CD14-positive monocyte (primary cell): ENCODE measurements around the gene FXYD6. TPM values are rescaled to one million over a fixed set of nuclear protein-coding genes. Genes with fewer than 3 reads are reported as not detected.
"Not testable (repeated sequence)": the region's sequence is repeated elsewhere in the genome, so short reads cannot be mapped to it uniquely, and the experiment has no call there.

ENCODE experiments used
- DNase-seq, 3 donors: peaks; one replicate each; pipeline ENCODE4 v3.0.0-alpha.2; 2011 to 2022
- H2AFZ ChIP-seq: 2 replicates; pipeline ENCODE4 v1.6.0; 2012; ENCODE audit warnings: mild to moderate bottlenecking, low read depth, low read length, inconsistent platforms; ENCODE audit not compliant: insufficient read depth, poor library complexity, severe bottlenecking
- H3K27ac ChIP-seq, 2 donors: 1 replicate in 1 of 2; 2 replicates in 1 of 2; pipeline ENCODE4 v1.5.1; 2012 to 2013; ENCODE audit warnings: low read length in 2 of 2, control low read depth in 1 of 2, inconsistent platforms in 1 of 2, low read depth in 1 of 2, mild to moderate bottlenecking in 1 of 2
- H3K27me3 ChIP-seq, 2 donors: one replicate each; pipeline versions ENCODE4 v1.6.0 to v1.6.1; 2011 to 2013; ENCODE audit warnings: low read length in 2 of 2; ENCODE audit not compliant: control insufficient read depth in 2 of 2, insufficient read depth in 2 of 2
- H3K36me3 ChIP-seq, 2 donors: replicated peaks in 1 of 2; 1 replicate in 1 of 2; 2 replicates in 1 of 2; pipeline versions ENCODE4 v1.5.1 to v1.6.1; 2012 to 2013; ENCODE audit warnings: low read length in 2 of 2, control low read depth in 1 of 2, inconsistent platforms in 1 of 2, mild to moderate bottlenecking in 1 of 2; ENCODE audit not compliant: insufficient read depth in 2 of 2, control insufficient read depth in 1 of 2
- H3K4me1 ChIP-seq, 2 donors: 1 replicate in 1 of 2; 2 replicates in 1 of 2; pipeline versions ENCODE4 v1.5.1 to v1.6.1; 2012 to 2013; ENCODE audit warnings: low read length in 2 of 2, control low read depth in 1 of 2, inconsistent platforms in 1 of 2, mild to moderate bottlenecking in 1 of 2, moderate library complexity in 1 of 2; ENCODE audit not compliant: insufficient read depth in 2 of 2, control insufficient read depth in 1 of 2
- H3K4me2 ChIP-seq: replicated peaks from 2 replicates; pipeline ENCODE3; 2012; ENCODE audit warnings: low read length, moderate library complexity, mild to moderate bottlenecking; ENCODE audit not compliant: poor library complexity, severe bottlenecking; ENCODE audit errors: extremely low read depth
- H3K4me3 ChIP-seq, 3 experiments: fragments of 200-600 bp in 1 of 3; sonication (generic) in 1 of 3; replicated peaks in 1 of 3; 1 replicate in 2 of 3; 2 replicates in 1 of 3; pipeline ENCODE4 v1.5.1; 2011 to 2013; ENCODE audit warnings: low read length in 3 of 3, mild to moderate bottlenecking in 3 of 3, control low read depth in 2 of 3, low read depth in 2 of 3, inconsistent platforms in 1 of 3, moderate library complexity in 1 of 3
- H3K79me2 ChIP-seq: 2 replicates; pipeline ENCODE4 v1.6.0; 2012; ENCODE audit warnings: mild to moderate bottlenecking, control low read depth, inconsistent platforms, low read length, moderate library complexity; ENCODE audit not compliant: insufficient read depth
- H3K9ac ChIP-seq: 2 replicates; pipeline ENCODE4 v1.6.0; 2017; ENCODE audit warnings: low read length, mild to moderate bottlenecking; ENCODE audit not compliant: insufficient read depth, poor library complexity, severe bottlenecking
- H3K9me3 ChIP-seq, 2 donors: replicated peaks in 1 of 2; 1 replicate in 1 of 2; 2 replicates in 1 of 2; pipeline versions ENCODE4 v1.5.1 to v1.6.1; 2012 to 2013; ENCODE audit warnings: low read length in 2 of 2, control low read depth in 1 of 2; ENCODE audit not compliant: control insufficient read depth in 1 of 2, insufficient read depth in 1 of 2
- H4K20me1 ChIP-seq: 2 replicates; pipeline ENCODE4 v1.6.0; 2012; ENCODE audit warnings: mild to moderate bottlenecking, low read length, control low read depth, moderate library complexity; ENCODE audit not compliant: insufficient read depth
- H3K27ac Mint-ChIP-seq, 7 donors: one replicate each; pipeline ENCODE4 v1.8.0; 2020; ENCODE audit warnings: mild to moderate bottlenecking in 7 of 7, mixed read lengths in 7 of 7, moderate library complexity in 6 of 7, inconsistent platforms in 2 of 7
- H3K27me3 Mint-ChIP-seq, 3 donors: one replicate each; pipeline ENCODE4 v1.8.0; 2021 to 2022; ENCODE audit warnings: low read depth in 3 of 3, mild to moderate bottlenecking in 3 of 3, mixed read lengths in 3 of 3, moderate library complexity in 3 of 3, inconsistent platforms in 1 of 3
- H3K36me3 Mint-ChIP-seq, 2 donors: one replicate each; pipeline ENCODE4 v1.8.0; 2020; ENCODE audit warnings: mixed read lengths in 2 of 2, inconsistent platforms in 1 of 2, mild to moderate bottlenecking in 1 of 2
- H3K4me1 Mint-ChIP-seq: one replicate; pipeline ENCODE4 v1.8.0; 2020; ENCODE audit warnings: mild to moderate bottlenecking, mixed read lengths
- H3K4me3 Mint-ChIP-seq, 2 donors: one replicate each; pipeline ENCODE4 v1.8.0; 2020; ENCODE audit warnings: mild to moderate bottlenecking in 2 of 2, mixed read lengths in 2 of 2, moderate library complexity in 1 of 2
- H3K9me3 Mint-ChIP-seq, 7 donors: one replicate each; pipeline ENCODE4 v1.8.0; 2020 to 2022; ENCODE audit warnings: mixed read lengths in 7 of 7, mild to moderate bottlenecking in 6 of 7, moderate library complexity in 6 of 7, inconsistent platforms in 2 of 7
- CTCF ChIP-seq: fragments of 200-600 bp; IDR thresholded peaks from one replicate; pipeline ENCODE4 v1.8.0; 2022; ENCODE audit warnings: antibody characterized with exemption, mild to moderate bottlenecking
- WGBS: methylation state at CpG from one replicate; pipeline ENCODE4 v1.1.5; 2013; ENCODE audit warnings: missing lambda C conversion rate; ENCODE audit not compliant: insufficient coverage; 5-methylcytosine and 5-hydroxymethylcytosine counted together
- intact Hi-C, 2 donors: fragments of 100-400 bp; cut with micrococcal nuclease; formaldehyde crosslinking; loops; one replicate each; pipeline versions ENCODE4 v1.15.0 to v1.15.1; 2023
- polyA plus RNA-seq, 3 donors: library from polyadenylated mRNA; depleted of rRNA in 1 of 3; unstranded in 2 of 3; stranded (reverse) in 1 of 3; fragments of 300-500 nt in 2 of 3; fragments of >200 nt in 1 of 3; fragmentation: Illumina TruSeq in 2 of 3; gene quantifications; 1 replicate in 2 of 3; 2 replicates in 1 of 3; pipeline ENCODE4 v1.2.3, GENCODE V29; 2012 to 2021

FXYD6 gene
- polyA plus RNA-seq, 3 donors, result 36.4 to 52.1 (median 44.1) TPM

DNA sequence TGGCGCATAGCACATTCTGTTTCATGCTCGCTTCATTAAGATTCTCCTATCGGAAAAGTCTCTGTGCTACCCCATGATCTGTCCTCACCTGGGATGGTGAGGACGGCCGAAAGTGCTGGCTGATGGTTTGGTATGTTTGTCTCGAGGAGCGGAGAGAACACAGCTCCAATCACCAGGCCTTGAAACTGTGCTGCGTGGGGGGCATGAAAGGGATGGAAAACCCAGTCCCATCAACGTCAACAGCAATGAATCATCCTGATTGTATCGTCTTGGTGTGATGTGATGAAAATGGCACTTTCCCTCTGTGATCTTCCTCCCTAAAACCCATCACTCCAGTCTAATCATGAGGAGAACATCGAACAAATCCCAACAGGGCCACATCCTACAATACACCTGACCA is 8.4 kb downstream of the FXYD6 start:
- Mint-ChIP-seq H3K4me1 (peaks cover 33% of the 10 kb centered on the region), H3K4me3 (no peak overlapping the region), H3K36me3 (no peaks in the 10 kb centered on the region), H3K9me3 (peaks cover 0 to 3% (median 0%) of the 10 kb centered on the region in 7 donors), H3K27ac (no peak overlapping the region), H3K27me3 (peaks cover 2 to 5% (median 4%) of the 10 kb centered on the region in 3 donors)
- Histone ChIP-seq H3K36me3 (no peaks in the 10 kb centered on the region), H3K9me3 (no peaks in the 10 kb centered on the region), H4K20me1 (no peaks in the 10 kb centered on the region), H3K4me3 (no peak overlapping the region), H3K4me2 (no peak overlapping the region), H3K27me3 (no peaks in the 10 kb centered on the region), H3K4me1 (peaks cover 15 to 23% of the 10 kb centered on the region in 2 donors), H2AFZ (no peak overlapping the region), H3K27ac (no peak overlapping the region), H3K79me2 (no peaks in the 10 kb centered on the region), H3K9ac (no peak overlapping the region)
- WGBS, result 78% methylated on average over 5 of the region's 11 CpGs
- TF ChIP-seq CTCF, result no peak
- intact Hi-C loops, result no loop called here
- no peak for DNase-seq

- Histone ChIP-seq H3K4me2 (no peak overlapping the region), H3K27me3 (no peaks in the 10 kb centered on the region), H3K9me3 (no peaks in the 10 kb centered on the region), H3K9ac (no peak overlapping the region), H3K36me3 (no peaks in the 10 kb centered on the region), H2AFZ (no peak overlapping the region), H3K79me2 (no peaks in the 10 kb centered on the region), H4K20me1 (no peaks in the 10 kb centered on the region), H3K4me3 (no peak overlapping the region), H3K27ac (no peak overlapping the region), H3K4me1 (peaks cover 14 to 26% of the 10 kb centered on the region in 2 donors)
- H3K27me3 Mint-ChIP-seq, result peaks cover 1 to 5% (median 2%) of the 10 kb centered on the region in 3 donors
- H3K9me3 Mint-ChIP-seq, result peaks cover 0 to 3% (median 0%) of the 10 kb centered on the region in 7 donors
- WGBS, result 90% methylated on average over 2 of the region's 5 CpGs
- DNase-seq, result no peak
- no peak overlapping the region for H3K4me3 Mint-ChIP-seq
- no peak for TF ChIP-seq CTCF
- intact Hi-C loops, result no loop called here
- peaks cover 32% of the 10 kb centered on the region for H3K4me1 Mint-ChIP-seq
- no peaks in the 10 kb centered on the region for H3K36me3 Mint-ChIP-seq
- no peak overlapping the region for H3K27ac Mint-ChIP-seq
These were observed 9.9 kb downstream of the FXYD6 start for GRCh38 chr11:117866526-117866925.

DNA sequence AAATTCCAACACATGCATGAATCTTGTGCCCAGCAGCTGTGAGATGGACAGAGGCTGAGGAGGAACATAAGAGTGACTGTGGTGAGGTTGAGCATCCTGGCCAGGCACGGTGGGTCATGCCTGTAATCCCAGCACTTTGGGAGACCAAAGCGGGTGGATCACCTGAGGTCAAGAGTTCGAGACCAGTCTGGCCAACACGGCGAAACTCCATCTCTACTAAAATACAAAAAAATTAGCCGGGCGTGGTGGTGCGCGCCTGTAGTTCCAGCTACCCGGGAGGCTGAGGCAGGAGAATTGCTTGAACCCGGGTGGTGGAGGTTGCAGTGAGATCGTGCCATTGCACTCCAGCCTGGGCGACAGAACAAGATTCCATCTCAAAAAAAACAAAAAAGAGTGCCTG is 10.9 kb downstream of the FXYD6 start:
- H3K27me3 ChIP-seq, H3K4me3 Mint-ChIP-seq, H3K4me3 ChIP-seq, intact Hi-C loops, H3K36me3 Mint-ChIP-seq, H3K27ac Mint-ChIP-seq, H3K27me3 Mint-ChIP-seq, H2AFZ ChIP-seq, H3K9me3 ChIP-seq, H3K27ac ChIP-seq, H4K20me1 ChIP-seq, DNase-seq, H3K36me3 ChIP-seq, H3K9ac ChIP-seq, H3K79me2 ChIP-seq, H3K4me2 ChIP-seq, H3K9me3 Mint-ChIP-seq: not testable (repeated sequence)
- peaks cover 31% of the 10 kb centered on the region for H3K4me1 Mint-ChIP-seq
- 95% methylated on average over 10 of the region's 13 CpGs for WGBS
- peaks cover 14 to 26% of the 10 kb centered on the region in 2 donors for H3K4me1 ChIP-seq
